MM.1S (cell line): Measurements from ENCODE around the gene LETM1.

ENCODE experiments used
- DNase-seq: peaks from one replicate; pipeline ENCODE4 v3.0.0-alpha.2; 2015
- H2AFZ ChIP-seq: fragments of 300-600 bp; sonication (generic); 2 replicates; pipeline ENCODE4 v1.6.0; 2016; ENCODE audit warnings: antibody characterized with exemption, low read length
- H3F3A ChIP-seq: fragments of 300-600 bp; sonication (generic); 2 replicates; pipeline ENCODE4 v1.6.1; 2016; ENCODE audit warnings: mild to moderate bottlenecking, antibody characterized with exemption, low read length, moderate library complexity, mixed read lengths; ENCODE audit not compliant: insufficient read depth
- H3K27ac ChIP-seq: fragments of 300-600 bp; sonication (generic); 2 replicates; pipeline ENCODE4 v1.5.1; 2016; ENCODE audit warnings: mild to moderate bottlenecking, low read length
- H3K27me3 ChIP-seq: fragments of 300-600 bp; sonication (generic); replicated peaks from 2 replicates; pipeline ENCODE4 v1.6.0; 2016; ENCODE audit warnings: low read length; ENCODE audit not compliant: insufficient read depth
- H3K36me3 ChIP-seq: fragments of 300-600 bp; sonication (generic); replicated peaks from 2 replicates; pipeline ENCODE4 v1.6.1; 2016; ENCODE audit warnings: mild to moderate bottlenecking, low read length, mixed read lengths; ENCODE audit not compliant: insufficient read depth
- H3K4me1 ChIP-seq: fragments of 300-600 bp; sonication (generic); 2 replicates; pipeline ENCODE4 v1.6.1; 2016; ENCODE audit warnings: low read length, mixed read lengths
- H3K4me2 ChIP-seq: fragments of 300-600 bp; sonication (generic); 2 replicates; pipeline ENCODE4 v1.6.0; 2016; ENCODE audit warnings: low read depth, low read length
- H3K4me3 ChIP-seq: fragments of 300-600 bp; sonication (generic); 2 replicates; pipeline ENCODE4 v1.5.1; 2016; ENCODE audit warnings: low read length, mixed read lengths
- H3K79me2 ChIP-seq: fragments of 300-600 bp; sonication (generic); 2 replicates; pipeline ENCODE4 v1.6.1; 2016; ENCODE audit warnings: mixed run types, low read length, mixed read lengths
- H3K9ac ChIP-seq: fragments of 300-600 bp; sonication (generic); 2 replicates; pipeline ENCODE4 v1.6.1; 2016; ENCODE audit warnings: low read length, mixed read lengths
- H3K9me2 ChIP-seq: fragments of 300-600 bp; sonication (generic); replicated peaks from 2 replicates; pipeline ENCODE4 v1.6.1; 2016; ENCODE audit warnings: mild to moderate bottlenecking, low read length, mixed read lengths; ENCODE audit not compliant: insufficient read depth
- H3K9me3 ChIP-seq: fragments of 300-600 bp; sonication (generic); replicated peaks from 2 replicates; pipeline ENCODE4 v1.6.1; 2016; ENCODE audit warnings: mild to moderate bottlenecking, low read length, mixed read lengths; ENCODE audit not compliant: insufficient read depth
- H4K20me1 ChIP-seq: fragments of 300-600 bp; sonication (generic); 2 replicates; pipeline ENCODE4 v1.6.1; 2016; ENCODE audit warnings: mild to moderate bottlenecking, low read length, moderate library complexity, mixed read lengths; ENCODE audit not compliant: insufficient read depth
- CTCF ChIP-seq: fragments of 300-600 bp; sonication (generic); IDR thresholded peaks from 2 replicates; pipeline ENCODE4 v1.5.1; 2016; ENCODE audit warnings: antibody characterized with exemption, low read length, mixed read lengths
- EZH2 ChIP-seq: fragments of 300-600 bp; sonication (generic); optimal IDR thresholded peaks from 2 replicates; pipeline ENCODE3; 2017; ENCODE audit warnings: low read depth, mild to moderate bottlenecking, antibody characterized with exemption, low read length, mixed read lengths
- EZH2phosphoT487 ChIP-seq: fragments of 300-600 bp; sonication (generic); IDR thresholded peaks from 2 replicates; pipeline ENCODE4 v1.6.1; 2018; ENCODE audit warnings: antibody characterized with exemption, low read length

The LETM1 gene

GRCh38 chr4:1799387-1800375, 56.3 kb downstream of the LETM1 start:
- no peaks in the 10 kb centered on the region for H4K20me1 ChIP-seq
- no peak overlapping the region for H3K4me3 ChIP-seq
- no peak for DNase-seq
- no peak overlapping the region for H3K4me2 ChIP-seq
- no peak overlapping the region for H3K9ac ChIP-seq
- no peak overlapping the region for H3K27ac ChIP-seq
- H3K9me2 ChIP-seq = no peaks in the 10 kb centered on the region
- H3F3A ChIP-seq = no peaks in the 10 kb centered on the region
- TF ChIP-seq EZH2 (no peak), CTCF (no peak), EZH2phosphoT487 (no peak)
- no peak overlapping the region for H2AFZ ChIP-seq
- H3K4me1 ChIP-seq = no peaks in the 10 kb centered on the region
- H3K79me2 ChIP-seq = no peaks in the 10 kb centered on the region
- H3K27me3 ChIP-seq = peaks cover 76% of the 10 kb centered on the region
- no peaks in the 10 kb centered on the region for H3K36me3 ChIP-seq
- no peaks in the 10 kb centered on the region for H3K9me3 ChIP-seq

GRCh38 chr4:1798580-1799386, 57.2 kb downstream of the LETM1 start:
- no peaks in the 10 kb centered on the region for H3K79me2 ChIP-seq
- TF ChIP-seq CTCF = no peak
- TF ChIP-seq EZH2phosphoT487 = no peak
- TF ChIP-seq EZH2 = no peak
- no peaks in the 10 kb centered on the region for H3K4me1 ChIP-seq
- H3K36me3 ChIP-seq = no peaks in the 10 kb centered on the region
- no peaks in the 10 kb centered on the region for H3K9me2 ChIP-seq
- H3K9me3 ChIP-seq = no peaks in the 10 kb centered on the region
- H4K20me1 ChIP-seq = no peaks in the 10 kb centered on the region
- no peak overlapping the region for H3K4me2 ChIP-seq
- H2AFZ ChIP-seq = no peak overlapping the region
- no peak for DNase-seq
- H3K27me3 ChIP-seq = peaks cover 76% of the 10 kb centered on the region
- H3F3A ChIP-seq = no peaks in the 10 kb centered on the region
- H3K9ac ChIP-seq = no peak overlapping the region
- H3K4me3 ChIP-seq = no peak overlapping the region
- H3K27ac ChIP-seq = no peak overlapping the region

- no peaks in the 10 kb centered on the region for H3K79me2 ChIP-seq
- H2AFZ ChIP-seq = no peak overlapping the region
- H4K20me1 ChIP-seq = no peaks in the 10 kb centered on the region
- H3K4me3 ChIP-seq = no peak overlapping the region
- H3K27ac ChIP-seq = no peak overlapping the region
- H3K9ac ChIP-seq = no peak overlapping the region
- peaks cover 71% of the 10 kb centered on the region for H3K27me3 ChIP-seq
- H3K9me3 ChIP-seq = no peaks in the 10 kb centered on the region
- H3K9me2 ChIP-seq = no peaks in the 10 kb centered on the region
- TF ChIP-seq EZH2phosphoT487 (no peak), EZH2 (no peak), CTCF (no peak)
- H3K4me1 ChIP-seq = no peaks in the 10 kb centered on the region
- H3K36me3 ChIP-seq = no peaks in the 10 kb centered on the region
- no peak for DNase-seq
- H3F3A ChIP-seq = no peaks in the 10 kb centered on the region
- no peak overlapping the region for H3K4me2 ChIP-seq
Measured at GRCh38 chr4:1797861-1798579, 57.9 kb downstream of the LETM1 start.
